ENCODE data around the gene LIMA1.
A peak's percentile ranks its signal among the peaks of the same experiment; 100 is the strongest.

Gene LIMA1

DNA sequence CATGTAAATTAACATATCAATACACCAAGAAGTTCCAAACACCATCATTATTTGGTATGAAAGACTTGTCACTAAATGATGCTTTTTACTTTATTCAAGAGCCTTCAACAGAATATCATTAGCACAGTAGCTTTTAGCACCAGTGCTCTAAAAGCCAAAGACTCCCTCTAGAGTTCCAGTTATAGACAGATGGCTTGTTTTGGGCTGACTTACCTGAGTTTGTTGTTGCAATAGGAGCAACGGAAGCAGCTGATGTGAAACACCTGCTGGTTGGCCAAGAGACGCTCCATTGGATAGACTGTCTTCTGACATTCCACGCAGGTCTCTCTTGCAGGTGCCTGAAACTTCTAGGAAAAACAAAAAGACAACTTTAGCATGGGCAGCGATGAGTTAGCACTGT is 101.6 kb downstream of the LIMA1 start:
- Histone ChIP-seq H3K27ac (no peak overlapping the region), H3K9ac (no peak overlapping the region), H3K4me2 (no peak overlapping the region), H3K4me1 (peaks cover 6 to 13% (median 9%) of the 10 kb centered on the region in 10 experiments; a peak in 18 of 20 replicates), H3K9me3 (replicated peaks in 1 of 11) (no peaks in the 10 kb centered on the region), H3K36me3 (peaks cover 6 to 76% (median 20%) of the 10 kb centered on the region in 11 experiments; a peak in 18 of 22 replicates), H3K4me3 (no peak overlapping the region), H3K27me3 (no peaks in the 10 kb centered on the region), H4K20me1 (no peaks in the 10 kb centered on the region; a peak in 1 of 22 replicates)
- TF ChIP-seq Cebpa-rat (IDR thresholded peaks at IDR 0.05) = no peak

DNA sequence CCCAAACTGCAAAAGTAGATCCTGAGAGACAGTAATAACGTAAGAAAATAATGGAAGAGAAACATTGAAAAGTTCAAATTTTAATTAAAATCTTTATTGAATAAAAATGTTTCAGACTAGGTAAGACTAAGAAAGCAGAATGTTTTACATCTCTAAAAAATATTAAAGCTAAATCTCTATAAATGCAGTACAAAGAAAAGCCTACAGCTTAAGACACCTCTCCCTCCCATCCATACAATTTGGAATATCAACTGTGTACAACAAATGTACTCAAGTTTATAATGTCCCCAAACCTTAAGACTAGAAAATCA is 107.6 kb downstream of the LIMA1 start:
- H3K27ac ChIP-seq = no peak overlapping the region
- H3K27me3 ChIP-seq = no peaks in the 10 kb centered on the region
- H3K4me1 ChIP-seq = peaks cover 0 to 10% (median 3%) of the 10 kb centered on the region in 10 experiments; a peak in 6 of 20 replicates
- TF ChIP-seq Cebpa-rat (IDR thresholded peaks at IDR 0.05) = no peak
- H3K36me3 ChIP-seq = peaks cover 6 to 47% (median 18%) of the 10 kb centered on the region in 11 experiments; a peak in 18 of 22 replicates
- H3K4me2 ChIP-seq = no peak overlapping the region
- no peaks in the 10 kb centered on the region for H3K9me3 ChIP-seq (replicated peaks in 1 of 11)
- H3K9ac ChIP-seq = no peak overlapping the region
- no peak overlapping the region for H3K4me3 ChIP-seq
- no peaks in the 10 kb centered on the region for H4K20me1 ChIP-seq

GRCh38 chr12:50174971-50175715 is 108.2 kb downstream of the LIMA1 start:
- no peak for TF ChIP-seq Cebpa-rat (IDR thresholded peaks at IDR 0.05)
- Histone ChIP-seq H3K9me3 (replicated peaks in 1 of 11) (peaks cover 0 to 2% (median 0%) of the 10 kb centered on the region in 11 experiments; a peak in 4 of 22 replicates), H3K4me2 (no peak overlapping the region), H3K27ac (no peak overlapping the region), H3K36me3 (peaks cover 6 to 42% (median 17%) of the 10 kb centered on the region in 11 experiments; a peak in 18 of 22 replicates), H3K9ac (no peak overlapping the region), H4K20me1 (no peaks in the 10 kb centered on the region), H3K4me3 (no peak overlapping the region), H3K27me3 (no peaks in the 10 kb centered on the region), H3K4me1 (peaks cover 0 to 14% (median 5%) of the 10 kb centered on the region in 10 experiments; a peak in 10 of 20 replicates)

- Histone ChIP-seq H3K9ac (peak within 1 kb of the TSS; percentile 85 to 97 (median 94)), H3K4me2 (peak within 1 kb of the TSS; percentile 82 to 96 (median 89)), H4K20me1 (peaks cover 0 to 33% (median 20%) of the 10 kb centered on the region in 11 experiments; a peak in 14 of 22 replicates), H3K4me3 (peak within 1 kb of the TSS; percentile 67 to 98 (median 90)), H3K27ac (peak within 1 kb of the TSS; percentile 80 to 98 (median 94)), H3K27me3 (no peaks in the 10 kb centered on the region), H3K4me1 (peaks cover 20 to 48% (median 35%) of the 10 kb centered on the region in 10 experiments), H3K36me3 (peaks cover 0 to 21% (median 0%) of the 10 kb centered on the region in 11 experiments; a peak in 8 of 22 replicates), H3K9me3 (replicated peaks in 1 of 11) (peaks cover 0 to 23% (median 0%) of the 10 kb centered on the region in 11 experiments; a peak in 8 of 22 replicates)
- no peak for TF ChIP-seq Cebpa-rat (IDR thresholded peaks at IDR 0.05)
Observed at GRCh38 chr12:50167049-50167828, 116.1 kb downstream of the LIMA1 start, which contains the start of gene CERS5. CERS5 (minus strand) TSS chr12:50167369; CDS start chr12:50167297, 72 bp downstream.

DNA sequence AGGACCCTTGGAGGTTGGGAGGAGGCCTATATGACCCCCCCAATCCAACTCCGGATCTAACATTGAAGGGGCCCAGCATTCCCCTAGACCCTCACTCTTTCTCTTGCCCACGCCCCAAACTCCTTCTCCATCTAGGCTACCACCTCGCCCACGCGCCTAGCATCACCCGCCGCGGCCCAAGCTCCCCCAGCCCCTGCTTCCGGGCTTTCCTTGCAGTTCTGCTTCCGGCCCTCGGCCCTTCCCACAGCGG is 116.6 kb downstream of the LIMA1 start:
- peaks cover 0 to 23% (median 0%) of the 10 kb centered on the region in 11 experiments; a peak in 8 of 22 replicates for H3K9me3 ChIP-seq (replicated peaks in 1 of 11)
- peak overlapping the region; percentile 85 to 97 (median 94) for H3K9ac ChIP-seq
- H3K27ac ChIP-seq = peak overlapping the region; percentile 80 to 98 (median 94)
- no peaks in the 10 kb centered on the region for H3K27me3 ChIP-seq
- TF ChIP-seq Cebpa-rat (IDR thresholded peaks at IDR 0.05) = no peak
- peaks cover 0 to 21% (median 0%) of the 10 kb centered on the region in 11 experiments; a peak in 8 of 22 replicates for H3K36me3 ChIP-seq
- peaks cover 0 to 38% (median 24%) of the 10 kb centered on the region in 11 experiments; a peak in 15 of 22 replicates for H4K20me1 ChIP-seq
- H3K4me1 ChIP-seq = peaks cover 18 to 49% (median 33%) of the 10 kb centered on the region in 10 experiments
- peak overlapping the region; percentile 82 to 96 (median 89) for H3K4me2 ChIP-seq
- H3K4me3 ChIP-seq = peak overlapping the region; percentile 67 to 98 (median 90)

- peaks cover 0 to 31% (median 5%) of the 10 kb centered on the region in 11 experiments; a peak in 9 of 22 replicates for H3K36me3 ChIP-seq
- peaks cover 0 to 20% (median 0%) of the 10 kb centered on the region in 11 experiments; a peak in 8 of 22 replicates for H3K9me3 ChIP-seq (replicated peaks in 1 of 11)
- H3K4me1 ChIP-seq = peaks cover 18 to 62% (median 29%) of the 10 kb centered on the region in 10 experiments
- H3K27me3 ChIP-seq = no peaks in the 10 kb centered on the region
- no peak overlapping the region for H3K9ac ChIP-seq
- TF ChIP-seq Cebpa-rat (IDR thresholded peaks at IDR 0.05) = no peak
- no peak overlapping the region for H3K27ac ChIP-seq
- H3K4me2 ChIP-seq = peak overlapping the region; percentile 82 to 96 (median 89); a peak in 20 of 22 replicates
- peaks cover 0 to 56% (median 40%) of the 10 kb centered on the region in 11 experiments; a peak in 17 of 22 replicates for H4K20me1 ChIP-seq
- H3K4me3 ChIP-seq = peak overlapping the region in 1 of 10 experiments; percentile 98; a peak in 1 of 20 replicates
Observed at GRCh38 chr12:50164963-50165362, 118.4 kb downstream of the LIMA1 start.

GRCh38 chr12:50162230-50162629 is 121.1 kb downstream of the LIMA1 start:
- H3K27ac ChIP-seq = no peak overlapping the region
- H3K4me1 ChIP-seq = peaks cover 12 to 54% (median 19%) of the 10 kb centered on the region in 10 experiments
- H3K4me3 ChIP-seq = no peak overlapping the region
- H3K36me3 ChIP-seq = peaks cover 13 to 50% (median 19%) of the 10 kb centered on the region in 11 experiments; a peak in 21 of 22 replicates
- TF ChIP-seq Cebpa-rat (IDR thresholded peaks at IDR 0.05) = no peak
- peaks cover 0 to 6% (median 2%) of the 10 kb centered on the region in 11 experiments; a peak in 9 of 22 replicates for H3K9me3 ChIP-seq (replicated peaks in 1 of 11)
- H3K9ac ChIP-seq = no peak overlapping the region
- H4K20me1 ChIP-seq = peaks cover 0 to 83% (median 53%) of the 10 kb centered on the region in 11 experiments; a peak in 18 of 22 replicates
- no peak overlapping the region for H3K4me2 ChIP-seq
- H3K27me3 ChIP-seq = no peaks in the 10 kb centered on the region

GRCh38 chr12:50160643-50161042 is 122.7 kb downstream of the LIMA1 start:
- Histone ChIP-seq H3K4me1 (peaks cover 4 to 48% (median 11%) of the 10 kb centered on the region in 10 experiments), H3K9me3 (replicated peaks in 1 of 11) (peaks cover 0 to 14% (median 10%) of the 10 kb centered on the region in 11 experiments; a peak in 17 of 22 replicates), H3K4me3 (no peak overlapping the region), H3K4me2 (no peak overlapping the region), H4K20me1 (peaks cover 0 to 93% (median 65%) of the 10 kb centered on the region in 11 experiments; a peak in 18 of 22 replicates), H3K27me3 (no peaks in the 10 kb centered on the region), H3K9ac (no peak overlapping the region), H3K27ac (no peak overlapping the region; a peak in 1 of 22 replicates), H3K36me3 (peaks cover 21 to 57% (median 30%) of the 10 kb centered on the region in 11 experiments)
- no peak for TF ChIP-seq Cebpa-rat (IDR thresholded peaks at IDR 0.05)

Data from BLaER1 treated with 17β-estradiol and CSF1 and Interleukin-3, amounts not matched to agents 10 nM and 100 nM (cell line).